Thyroid gland (tissue), 4 donors: ENCODE results near the gene DNAH14.

Experiments
- CTCF ChIP-seq, 6 experiments: fragments of 200-600 bp in 3 of 6; fragments of 450-650 bp in 3 of 6; sonication (generic) in 3 of 6; IDR thresholded peaks; one replicate each; pipeline ENCODE4 v1.5.1; 2016 to 2019; ENCODE audit warnings: antibody characterized with exemption in 6 of 6, mild to moderate bottlenecking in 2 of 6, inconsistent platforms in 1 of 6, moderate library complexity in 1 of 6
- POLR2A ChIP-seq, 2 donors: fragments of 450-650 bp; IDR thresholded peaks; one replicate each; pipeline ENCODE4 v1.6.1; 2017; ENCODE audit warnings: antibody characterized with exemption in 2 of 2, mild to moderate bottlenecking in 2 of 2, moderate library complexity in 1 of 2

- no peak for TF ChIP-seq CTCF (IDR thresholded peaks at IDR 0.05)
- TF ChIP-seq POLR2A (IDR thresholded peaks at IDR 0.05), result no peak
Measured at GRCh38 chr1:225329041-225329440, 399.6 kb downstream of the DNAH14 start.
